ENCODE results near the gene KANSL2.

DNA sequence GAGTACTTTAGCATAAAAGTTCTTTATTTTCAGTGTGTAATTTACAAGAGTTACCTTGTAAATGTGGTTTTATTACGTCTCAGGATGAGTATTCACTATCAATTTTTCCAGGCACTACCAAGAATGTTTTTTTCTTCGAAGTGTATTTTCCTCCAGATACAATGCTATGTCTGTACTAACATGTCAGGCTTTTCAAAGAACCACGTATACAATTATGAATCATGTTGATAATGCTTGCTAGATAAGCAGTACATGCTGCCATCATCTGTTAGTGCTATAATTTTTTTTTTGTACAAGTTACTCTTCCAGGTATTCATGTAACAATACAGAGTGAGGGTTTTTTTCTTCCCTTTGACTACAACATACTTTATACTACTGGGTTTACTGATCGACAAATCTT is 5.6 kb upstream of the KANSL2 start:
- TF ChIP-seq, protein P1, sequence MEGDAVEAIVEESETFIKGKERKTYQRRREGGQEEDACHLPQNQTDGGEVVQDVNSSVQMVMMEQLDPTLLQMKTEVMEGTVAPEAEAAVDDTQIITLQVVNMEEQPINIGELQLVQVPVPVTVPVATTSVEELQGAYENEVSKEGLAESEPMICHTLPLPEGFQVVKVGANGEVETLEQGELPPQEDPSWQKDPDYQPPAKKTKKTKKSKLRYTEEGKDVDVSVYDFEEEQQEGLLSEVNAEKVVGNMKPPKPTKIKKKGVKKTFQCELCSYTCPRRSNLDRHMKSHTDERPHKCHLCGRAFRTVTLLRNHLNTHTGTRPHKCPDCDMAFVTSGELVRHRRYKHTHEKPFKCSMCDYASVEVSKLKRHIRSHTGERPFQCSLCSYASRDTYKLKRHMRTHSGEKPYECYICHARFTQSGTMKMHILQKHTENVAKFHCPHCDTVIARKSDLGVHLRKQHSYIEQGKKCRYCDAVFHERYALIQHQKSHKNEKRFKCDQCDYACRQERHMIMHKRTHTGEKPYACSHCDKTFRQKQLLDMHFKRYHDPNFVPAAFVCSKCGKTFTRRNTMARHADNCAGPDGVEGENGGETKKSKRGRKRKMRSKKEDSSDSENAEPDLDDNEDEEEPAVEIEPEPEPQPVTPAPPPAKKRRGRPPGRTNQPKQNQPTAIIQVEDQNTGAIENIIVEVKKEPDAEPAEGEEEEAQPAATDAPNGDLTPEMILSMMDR (conservative IDR thresholded peaks at IDR 0.05): no peak
- TF ChIP-seq EZH2 (IDR thresholded peaks at IDR 0.05; ENCODE audit: low read depth): no peak
